ENCODE measurements around the gene OR2V2.
"Not testable (repeated sequence)": the region's sequence is repeated elsewhere in the genome, so short reads cannot be mapped to it uniquely, and the experiment has no call there.

The OR2V2 gene

GRCh38 chr5:181109489-181110013 lies 37.8 kb upstream of the OR2V2 start:
- no peak overlapping the region for H3K4me3 Mint-ChIP-seq
- no peaks in the 10 kb centered on the region for H3K36me3 Mint-ChIP-seq (ENCODE audit: low read depth)
- H3K27me3 Mint-ChIP-seq (ENCODE audit: low read depth) = peaks cover 41% of the 10 kb centered on the region

GRCh38 chr5:181111010-181111409 lies 36.4 kb upstream of the OR2V2 start:
- H3K9me3 Mint-ChIP-seq = no peaks in the 10 kb centered on the region
- H3K4me1 Mint-ChIP-seq (ENCODE audit: low read depth) = peaks cover 5% of the 10 kb centered on the region
- no peak overlapping the region for H3K27ac Mint-ChIP-seq
- H3K4me3 Mint-ChIP-seq = no peak overlapping the region
- H3K27me3 Mint-ChIP-seq (ENCODE audit: low read depth) = peaks cover 45% of the 10 kb centered on the region
- H3K36me3 Mint-ChIP-seq (ENCODE audit: low read depth) = no peaks in the 10 kb centered on the region

More at GRCh38 chr5:181109489-181110013, 37.8 kb upstream of the OR2V2 start:
- Mint-ChIP-seq H3K9me3 (no peaks in the 10 kb centered on the region), H3K27ac (no peak overlapping the region), H3K4me1 (ENCODE audit: low read depth) (peaks cover under 1% of the 10 kb centered on the region)

- H3K36me3 Mint-ChIP-seq (ENCODE audit: low read depth) = no peaks in the 10 kb centered on the region
- H3K27me3 Mint-ChIP-seq (ENCODE audit: low read depth) = peaks cover 50% of the 10 kb centered on the region
Measured at GRCh38 chr5:181112476-181112875, 34.9 kb upstream of the OR2V2 start.

GRCh38 chr5:181113572-181113971 lies 33.8 kb upstream of the OR2V2 start:
- H3K9me3 Mint-ChIP-seq; H3K4me1 Mint-ChIP-seq (ENCODE audit: low read depth); H3K27ac Mint-ChIP-seq; H3K4me3 Mint-ChIP-seq; H3K36me3 Mint-ChIP-seq (ENCODE audit: low read depth): not testable (repeated sequence)
- H3K27me3 Mint-ChIP-seq (ENCODE audit: low read depth) = peaks cover 49% of the 10 kb centered on the region

More at GRCh38 chr5:181112476-181112875, 34.9 kb upstream of the OR2V2 start:
- Mint-ChIP-seq H3K4me3 (no peak overlapping the region), H3K4me1 (ENCODE audit: low read depth) (peaks cover 5% of the 10 kb centered on the region), H3K9me3 (no peaks in the 10 kb centered on the region), H3K27ac (no peak overlapping the region)

GRCh38 chr5:181114284-181114843 lies 33.0 kb upstream of the OR2V2 start:
- H3K4me1 Mint-ChIP-seq (ENCODE audit: low read depth) = peaks cover 5% of the 10 kb centered on the region
- no peaks in the 10 kb centered on the region for H3K36me3 Mint-ChIP-seq (ENCODE audit: low read depth)
- no peak overlapping the region for H3K27ac Mint-ChIP-seq
- H3K9me3 Mint-ChIP-seq = no peaks in the 10 kb centered on the region
- H3K27me3 Mint-ChIP-seq (ENCODE audit: low read depth) = peaks cover 49% of the 10 kb centered on the region
- H3K4me3 Mint-ChIP-seq = no peak overlapping the region

GRCh38 chr5:181114844-181115778 lies 32.3 kb upstream of the OR2V2 start:
- H3K27me3 Mint-ChIP-seq (ENCODE audit: low read depth) = peaks cover 49% of the 10 kb centered on the region
- H3K36me3 Mint-ChIP-seq (ENCODE audit: low read depth) = no peaks in the 10 kb centered on the region
- H3K4me1 Mint-ChIP-seq (ENCODE audit: low read depth) = peaks cover 5% of the 10 kb centered on the region
- no peak overlapping the region for H3K27ac Mint-ChIP-seq
- no peak overlapping the region for H3K4me3 Mint-ChIP-seq
- no peaks in the 10 kb centered on the region for H3K9me3 Mint-ChIP-seq

- H3K36me3 Mint-ChIP-seq (ENCODE audit: low read depth) = no peaks in the 10 kb centered on the region
- no peak overlapping the region for H3K4me3 Mint-ChIP-seq
- no peak overlapping the region for H3K27ac Mint-ChIP-seq
- H3K4me1 Mint-ChIP-seq (ENCODE audit: low read depth) = peaks cover 5% of the 10 kb centered on the region
- no peaks in the 10 kb centered on the region for H3K9me3 Mint-ChIP-seq
- H3K27me3 Mint-ChIP-seq (ENCODE audit: low read depth) = peaks cover 59% of the 10 kb centered on the region
Measured at GRCh38 chr5:181118369-181118768, 29.0 kb upstream of the OR2V2 start.

- no peak overlapping the region for H3K4me3 Mint-ChIP-seq
- H3K4me1 Mint-ChIP-seq (ENCODE audit: low read depth) = peaks cover 5% of the 10 kb centered on the region
- no peak overlapping the region for H3K27ac Mint-ChIP-seq
- no peaks in the 10 kb centered on the region for H3K36me3 Mint-ChIP-seq (ENCODE audit: low read depth)
- H3K9me3 Mint-ChIP-seq = no peaks in the 10 kb centered on the region
- H3K27me3 Mint-ChIP-seq (ENCODE audit: low read depth) = peaks cover 55% of the 10 kb centered on the region
Measured at GRCh38 chr5:181119105-181119504, 28.3 kb upstream of the OR2V2 start.

- Mint-ChIP-seq H3K4me3 (no peak overlapping the region), H3K4me1 (ENCODE audit: low read depth) (no peaks in the 10 kb centered on the region), H3K27me3 (ENCODE audit: low read depth) (peaks cover 43% of the 10 kb centered on the region), H3K27ac (no peak overlapping the region), H3K36me3 (ENCODE audit: low read depth) (no peaks in the 10 kb centered on the region), H3K9me3 (no peaks in the 10 kb centered on the region)
Measured at GRCh38 chr5:181120306-181120705, 27.1 kb upstream of the OR2V2 start.

- Mint-ChIP-seq H3K27ac (no peak overlapping the region), H3K27me3 (ENCODE audit: low read depth) (peaks cover 39% of the 10 kb centered on the region), H3K9me3 (no peaks in the 10 kb centered on the region), H3K4me3 (no peak overlapping the region), H3K4me1 (ENCODE audit: low read depth) (no peaks in the 10 kb centered on the region), H3K36me3 (ENCODE audit: low read depth) (no peaks in the 10 kb centered on the region)
Measured at GRCh38 chr5:181120761-181121160, 26.6 kb upstream of the OR2V2 start.

- Mint-ChIP-seq H3K9me3 (no peaks in the 10 kb centered on the region), H3K4me3 (no peak overlapping the region), H3K27me3 (ENCODE audit: low read depth) (peaks cover 27% of the 10 kb centered on the region), H3K27ac (no peak overlapping the region), H3K36me3 (ENCODE audit: low read depth) (no peaks in the 10 kb centered on the region), H3K4me1 (ENCODE audit: low read depth) (no peaks in the 10 kb centered on the region)
Measured at GRCh38 chr5:181121675-181122561, 25.5 kb upstream of the OR2V2 start.

- no peaks in the 10 kb centered on the region for H3K4me1 Mint-ChIP-seq (ENCODE audit: low read depth)
- no peak overlapping the region for H3K4me3 Mint-ChIP-seq
- peaks cover 25% of the 10 kb centered on the region for H3K27me3 Mint-ChIP-seq (ENCODE audit: low read depth)
- no peaks in the 10 kb centered on the region for H3K36me3 Mint-ChIP-seq (ENCODE audit: low read depth)
- no peaks in the 10 kb centered on the region for H3K9me3 Mint-ChIP-seq
- H3K27ac Mint-ChIP-seq = no peak overlapping the region
Measured at GRCh38 chr5:181124526-181124925, 22.9 kb upstream of the OR2V2 start.

- H3K4me3 Mint-ChIP-seq = no peak overlapping the region
- H3K27ac Mint-ChIP-seq = no peak overlapping the region
- H3K36me3 Mint-ChIP-seq (ENCODE audit: low read depth) = no peaks in the 10 kb centered on the region
- no peaks in the 10 kb centered on the region for H3K9me3 Mint-ChIP-seq
- no peaks in the 10 kb centered on the region for H3K4me1 Mint-ChIP-seq (ENCODE audit: low read depth)
- H3K27me3 Mint-ChIP-seq (ENCODE audit: low read depth) = peaks cover 25% of the 10 kb centered on the region
Measured at GRCh38 chr5:181126841-181127240, 20.5 kb upstream of the OR2V2 start.

GRCh38 chr5:181127456-181127855 lies 19.9 kb upstream of the OR2V2 start:
- peaks cover 20% of the 10 kb centered on the region for H3K27me3 Mint-ChIP-seq (ENCODE audit: low read depth)
- H3K36me3 Mint-ChIP-seq (ENCODE audit: low read depth) = no peaks in the 10 kb centered on the region

More at GRCh38 chr5:181127456-181127855, 19.9 kb upstream of the OR2V2 start:
- H3K4me1 Mint-ChIP-seq (ENCODE audit: low read depth) = no peaks in the 10 kb centered on the region
- H3K27ac Mint-ChIP-seq = no peak overlapping the region
- no peak overlapping the region for H3K4me3 Mint-ChIP-seq
- no peaks in the 10 kb centered on the region for H3K9me3 Mint-ChIP-seq
